Peyer's patch (tissue), 4 donors: ENCODE data around the gene CGNL1.

Experiments
- CTCF ChIP-seq, 6 experiments: fragments of 450-650 bp in 4 of 6; fragments of 200-600 bp in 2 of 6; sonication (generic) in 1 of 6; IDR thresholded peaks; one replicate each; pipeline ENCODE4 v1.5.1; 2017 to 2019; ENCODE audit warnings: antibody characterized with exemption in 6 of 6, mild to moderate bottlenecking in 3 of 6, moderate library complexity in 1 of 6
- POLR2A ChIP-seq, 2 donors: fragments of 450-650 bp; IDR thresholded peaks; one replicate each; pipeline ENCODE4 v1.5.1; 2017; ENCODE audit warnings: antibody characterized with exemption in 2 of 2, mild to moderate bottlenecking in 2 of 2, moderate library complexity in 2 of 2

GRCh38 chr15:57544848-57545480, 168.7 kb downstream of the CGNL1 start:
- TF ChIP-seq CTCF (IDR thresholded peaks at IDR 0.05) (no peak), POLR2A (IDR thresholded peaks at IDR 0.05) (no peak)
